ENCODE results near the gene MACF1. TPM values are rescaled to one million over a fixed set of nuclear protein-coding genes. Genes with fewer than 3 reads are reported as not detected.

Gene MACF1
- total and polyA plus RNA-seq, 2 donors: 93.2 to 124 TPM

DNA sequence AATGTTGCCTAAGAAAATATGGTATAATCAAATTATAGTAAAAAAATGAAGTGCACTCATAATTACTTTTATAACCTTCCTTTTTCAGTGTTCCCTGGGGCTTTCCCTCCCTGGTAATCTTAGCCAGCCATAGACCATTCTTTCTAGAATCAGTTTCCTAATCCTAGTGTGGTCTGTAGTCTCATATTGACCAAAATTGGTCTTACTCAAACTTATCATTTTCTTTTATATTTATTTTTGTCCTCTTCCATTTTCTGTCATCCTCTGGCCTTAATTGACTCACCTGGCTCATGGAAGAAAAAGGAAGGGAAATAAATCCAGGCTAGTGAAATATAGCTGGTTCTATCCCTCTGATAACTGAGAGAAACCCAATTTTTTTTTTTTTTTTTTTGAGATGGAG lies 216.0 kb downstream of the MACF1 start:
- Histone ChIP-seq H3K4me1 (ENCODE audit: control insufficient read depth in 2 of 2, insufficient read depth in 2 of 2, low read length in 2 of 2) (no peaks in the 10 kb centered on the region), H3K36me3 (ENCODE audit: control insufficient read depth in 2 of 2, insufficient read depth in 2 of 2, low read length in 1 of 2) (peaks cover 6 to 42% of the 10 kb centered on the region in 2 donors), H3K4me3 (ENCODE audit: low read length in 2 of 2) (no peak overlapping the region), H3K9me3 (ENCODE audit: control insufficient read depth in 2 of 2, insufficient read depth in 1 of 2, low read length in 1 of 2) (no peaks in the 10 kb centered on the region), H3K27ac (ENCODE audit: low read depth in 1 of 2, low read length in 1 of 2) (no peak overlapping the region), H3K27me3 (ENCODE audit: control insufficient read depth in 2 of 2, insufficient read depth in 1 of 2, low read length in 1 of 2) (no peaks in the 10 kb centered on the region)
- no peak for DNase-seq (ENCODE audit: low read depth in 6 of 9, low spot score in 9 of 9)

DNA sequence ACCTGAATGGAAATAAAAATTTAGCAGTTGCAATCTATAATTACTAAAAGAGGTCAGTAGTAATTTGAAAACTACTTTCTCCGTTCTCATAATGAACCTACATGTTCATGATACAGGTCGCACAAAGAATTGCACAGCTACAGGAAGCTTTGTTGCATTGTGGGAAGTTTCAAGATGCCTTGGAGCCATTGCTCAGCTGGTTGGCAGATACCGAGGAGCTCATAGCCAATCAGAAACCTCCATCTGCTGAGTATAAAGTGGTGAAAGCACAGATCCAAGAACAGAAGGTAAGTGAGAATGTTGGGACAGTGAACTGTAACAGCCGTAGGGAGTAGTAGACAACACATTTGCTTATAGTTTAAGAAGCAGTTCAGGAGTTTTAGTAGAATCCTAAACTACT lies 218.1 kb downstream of the MACF1 start:
- H3K4me1 ChIP-seq (ENCODE audit: control insufficient read depth in 2 of 2, insufficient read depth in 2 of 2, low read length in 2 of 2): no peaks in the 10 kb centered on the region
- peaks cover 3 to 49% of the 10 kb centered on the region in 2 donors for H3K36me3 ChIP-seq (ENCODE audit: control insufficient read depth in 2 of 2, insufficient read depth in 2 of 2, low read length in 1 of 2)
- no peak overlapping the region for H3K27ac ChIP-seq (ENCODE audit: low read depth in 1 of 2, low read length in 1 of 2)
- no peaks in the 10 kb centered on the region for H3K27me3 ChIP-seq (ENCODE audit: control insufficient read depth in 2 of 2, insufficient read depth in 1 of 2, low read length in 1 of 2)
- 97% methylated on average over 4 of the region's 4 CpGs for WGBS
- DNase-seq (ENCODE audit: low read depth in 6 of 9, low spot score in 9 of 9): no peak
- no peak overlapping the region for H3K4me3 ChIP-seq (ENCODE audit: low read length in 2 of 2)
- H3K9me3 ChIP-seq (ENCODE audit: control insufficient read depth in 2 of 2, insufficient read depth in 1 of 2, low read length in 1 of 2): no peaks in the 10 kb centered on the region

DNA sequence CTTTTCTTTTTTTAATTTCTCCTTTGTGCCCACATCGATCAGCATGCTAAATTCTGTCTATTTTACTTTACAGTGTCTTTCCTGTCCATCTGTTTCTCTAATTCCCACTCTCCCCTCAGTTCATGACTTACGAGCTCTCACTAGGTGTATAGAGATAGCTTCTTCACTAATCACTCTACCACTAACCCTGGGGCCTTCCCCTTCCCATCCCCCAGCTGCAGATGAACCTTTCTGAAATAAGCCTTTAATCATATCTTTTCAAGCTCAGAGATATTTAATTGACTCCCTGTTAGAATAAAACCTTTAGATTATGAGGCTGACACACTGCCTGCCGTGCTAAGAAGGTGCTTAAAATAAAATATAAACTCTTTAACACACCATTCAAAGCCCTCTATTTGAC lies 220.7 kb downstream of the MACF1 start:
- 98% methylated on average over 3 of the region's 3 CpGs for WGBS
- H3K4me1 ChIP-seq (ENCODE audit: control insufficient read depth in 2 of 2, insufficient read depth in 2 of 2, low read length in 2 of 2): no peaks in the 10 kb centered on the region
- H3K27ac ChIP-seq (ENCODE audit: low read depth in 1 of 2, low read length in 1 of 2): no peak overlapping the region
- DNase-seq (ENCODE audit: low read depth in 6 of 9, low spot score in 9 of 9): no peak
- no peaks in the 10 kb centered on the region for H3K9me3 ChIP-seq (ENCODE audit: control insufficient read depth in 2 of 2, insufficient read depth in 1 of 2, low read length in 1 of 2)
- no peak overlapping the region for H3K4me3 ChIP-seq (ENCODE audit: low read length in 2 of 2)
- no peaks in the 10 kb centered on the region for H3K27me3 ChIP-seq (ENCODE audit: control insufficient read depth in 2 of 2, insufficient read depth in 1 of 2, low read length in 1 of 2)
- H3K36me3 ChIP-seq (ENCODE audit: control insufficient read depth in 2 of 2, insufficient read depth in 2 of 2, low read length in 1 of 2): peaks cover 8 to 67% of the 10 kb centered on the region in 2 donors

DNA sequence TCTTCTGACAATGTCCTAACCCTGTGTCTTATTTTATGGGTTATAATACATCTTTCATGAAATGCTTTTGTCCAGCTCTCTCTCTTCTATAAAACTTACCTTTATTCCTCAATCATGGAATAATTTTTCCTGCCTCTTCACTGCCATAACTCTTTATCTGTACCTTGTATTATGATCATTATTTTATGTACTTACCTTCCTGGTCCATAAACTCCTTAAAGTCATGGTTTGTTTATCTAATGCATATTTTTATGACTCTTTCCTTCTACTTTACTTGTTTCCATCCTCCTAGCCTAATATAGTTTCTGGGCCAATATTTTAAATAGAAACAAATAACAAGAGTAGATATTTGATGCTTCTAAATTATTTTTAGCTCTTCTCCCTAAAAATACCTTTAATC lies 221.1 kb downstream of the MACF1 start:
- Histone ChIP-seq H3K36me3 (ENCODE audit: control insufficient read depth in 2 of 2, insufficient read depth in 2 of 2, low read length in 1 of 2) (peaks cover 10 to 69% of the 10 kb centered on the region in 2 donors), H3K4me1 (ENCODE audit: control insufficient read depth in 2 of 2, insufficient read depth in 2 of 2, low read length in 2 of 2) (no peaks in the 10 kb centered on the region), H3K9me3 (ENCODE audit: control insufficient read depth in 2 of 2, insufficient read depth in 1 of 2, low read length in 1 of 2) (no peaks in the 10 kb centered on the region), H3K4me3 (ENCODE audit: low read length in 2 of 2) (no peak overlapping the region), H3K27ac (ENCODE audit: low read depth in 1 of 2, low read length in 1 of 2) (no peak overlapping the region), H3K27me3 (ENCODE audit: control insufficient read depth in 2 of 2, insufficient read depth in 1 of 2, low read length in 1 of 2) (no peaks in the 10 kb centered on the region)
- DNase-seq (ENCODE audit: low read depth in 6 of 9, low spot score in 9 of 9): no peak

DNA sequence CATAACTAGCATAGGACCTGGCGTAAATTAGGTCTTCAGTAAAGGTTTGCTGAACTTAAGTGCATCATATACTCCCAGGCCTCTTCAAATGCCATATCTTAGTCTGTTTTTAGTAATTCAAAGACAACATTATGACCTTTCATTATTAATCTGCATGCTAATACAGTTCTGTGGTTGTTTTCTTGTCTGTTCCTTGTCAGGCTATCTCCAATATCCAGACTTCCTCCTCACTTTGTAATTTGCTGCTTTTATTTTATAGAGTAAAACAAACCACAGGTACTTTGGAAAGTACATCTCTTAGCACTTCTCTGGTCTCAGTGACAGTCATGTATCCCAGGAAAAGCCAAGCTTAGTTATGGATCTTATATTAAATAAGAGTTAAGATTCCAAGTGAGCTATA lies 221.9 kb downstream of the MACF1 start:
- no peaks in the 10 kb centered on the region for H3K27me3 ChIP-seq (ENCODE audit: control insufficient read depth in 2 of 2, insufficient read depth in 1 of 2, low read length in 1 of 2)
- H3K9me3 ChIP-seq (ENCODE audit: control insufficient read depth in 2 of 2, insufficient read depth in 1 of 2, low read length in 1 of 2): no peaks in the 10 kb centered on the region
- no peak overlapping the region for H3K27ac ChIP-seq (ENCODE audit: low read depth in 1 of 2, low read length in 1 of 2)
- no peaks in the 10 kb centered on the region for H3K4me1 ChIP-seq (ENCODE audit: control insufficient read depth in 2 of 2, insufficient read depth in 2 of 2, low read length in 2 of 2)
- no peak for DNase-seq (ENCODE audit: low read depth in 6 of 9, low spot score in 9 of 9)
- no peak overlapping the region for H3K4me3 ChIP-seq (ENCODE audit: low read length in 2 of 2)
- peaks cover 12 to 73% of the 10 kb centered on the region in 2 donors for H3K36me3 ChIP-seq (ENCODE audit: control insufficient read depth in 2 of 2, insufficient read depth in 2 of 2, low read length in 1 of 2)
- WGBS: 97% methylated on average over 1 of the region's 1 CpG

DNA sequence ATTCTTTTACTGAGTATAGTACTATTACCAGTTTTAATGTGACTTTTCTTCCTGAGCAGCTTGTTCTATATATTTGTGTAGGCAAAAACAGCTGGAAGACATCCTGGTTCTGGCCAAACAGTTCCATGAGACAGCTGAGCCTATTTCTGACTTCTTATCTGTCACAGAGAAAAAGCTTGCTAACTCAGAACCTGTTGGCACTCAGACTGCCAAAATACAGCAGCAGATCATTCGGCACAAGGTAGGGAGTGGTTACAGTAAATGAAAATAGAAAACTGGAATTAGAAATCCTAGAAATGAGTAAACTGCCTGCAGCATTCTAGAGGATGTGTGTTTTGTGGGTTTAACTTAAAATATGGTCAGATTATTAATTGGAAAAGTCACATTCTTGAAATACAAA lies 222.9 kb downstream of the MACF1 start:
- WGBS: 97% methylated on average over 1 of the region's 1 CpG
- no peaks in the 10 kb centered on the region for H3K27me3 ChIP-seq (ENCODE audit: control insufficient read depth in 2 of 2, insufficient read depth in 1 of 2, low read length in 1 of 2)

DNA sequence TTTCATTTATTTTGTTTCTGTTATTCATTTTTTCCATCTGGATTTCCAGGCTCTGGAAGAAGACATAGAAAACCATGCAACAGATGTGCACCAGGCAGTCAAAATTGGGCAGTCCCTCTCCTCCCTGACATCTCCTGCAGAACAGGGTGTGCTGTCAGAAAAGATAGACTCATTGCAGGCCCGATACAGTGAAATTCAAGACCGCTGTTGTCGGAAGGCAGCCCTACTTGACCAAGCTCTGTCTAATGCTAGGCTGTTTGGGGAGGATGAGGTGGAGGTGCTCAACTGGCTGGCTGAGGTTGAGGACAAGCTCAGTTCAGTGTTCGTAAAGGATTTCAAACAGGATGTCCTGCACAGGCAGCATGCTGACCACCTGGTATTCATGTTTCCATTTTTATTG lies 223.4 kb downstream of the MACF1 start:
- DNase-seq (ENCODE audit: low read depth in 6 of 9, low spot score in 9 of 9): no peak
- H3K9me3 ChIP-seq (ENCODE audit: control insufficient read depth in 2 of 2, insufficient read depth in 1 of 2, low read length in 1 of 2): no peaks in the 10 kb centered on the region
- H3K27me3 ChIP-seq (ENCODE audit: control insufficient read depth in 2 of 2, insufficient read depth in 1 of 2, low read length in 1 of 2): no peaks in the 10 kb centered on the region
- WGBS: 99% methylated on average over 4 of the region's 4 CpGs
- H3K27ac ChIP-seq (ENCODE audit: low read depth in 1 of 2, low read length in 1 of 2): no peak overlapping the region
- no peaks in the 10 kb centered on the region for H3K4me1 ChIP-seq (ENCODE audit: control insufficient read depth in 2 of 2, insufficient read depth in 2 of 2, low read length in 2 of 2)
- H3K4me3 ChIP-seq (ENCODE audit: low read length in 2 of 2): no peak overlapping the region
- peaks cover 8 to 78% of the 10 kb centered on the region in 2 donors for H3K36me3 ChIP-seq (ENCODE audit: control insufficient read depth in 2 of 2, insufficient read depth in 2 of 2, low read length in 1 of 2)

More for the DNA sequence above, 222.9 kb downstream of the MACF1 start:
- DNase-seq (ENCODE audit: low read depth in 6 of 9, low spot score in 9 of 9): no peak
- Histone ChIP-seq H3K36me3 (ENCODE audit: control insufficient read depth in 2 of 2, insufficient read depth in 2 of 2, low read length in 1 of 2) (peaks cover 12 to 78% of the 10 kb centered on the region in 2 donors), H3K9me3 (ENCODE audit: control insufficient read depth in 2 of 2, insufficient read depth in 1 of 2, low read length in 1 of 2) (no peaks in the 10 kb centered on the region), H3K4me1 (ENCODE audit: control insufficient read depth in 2 of 2, insufficient read depth in 2 of 2, low read length in 2 of 2) (no peaks in the 10 kb centered on the region), H3K4me3 (ENCODE audit: low read length in 2 of 2) (no peak overlapping the region), H3K27ac (ENCODE audit: low read depth in 1 of 2, low read length in 1 of 2) (no peak overlapping the region)

DNA sequence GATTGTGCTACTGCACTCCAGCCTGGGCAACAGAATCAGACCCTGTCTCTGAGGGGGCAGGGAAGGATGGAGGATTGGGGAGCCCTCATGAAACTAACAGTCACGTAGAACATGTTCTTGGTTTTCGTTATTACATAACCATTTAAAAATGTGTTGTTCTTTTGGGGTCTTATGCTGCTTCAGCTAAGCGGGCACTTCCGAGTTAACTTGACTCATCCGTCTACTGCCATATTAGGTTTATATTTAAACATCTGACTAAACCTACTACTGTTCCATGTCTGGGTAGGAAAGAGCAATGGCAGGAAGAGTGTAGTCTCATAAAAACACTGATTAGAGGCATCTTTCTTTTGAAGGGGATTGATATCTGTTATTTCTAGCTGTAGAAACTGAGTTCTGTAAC lies 227.4 kb downstream of the MACF1 start:
- 95% methylated on average over 5 of the region's 5 CpGs for WGBS
- no peak for DNase-seq (ENCODE audit: low read depth in 6 of 9, low spot score in 9 of 9)
- H3K27me3 ChIP-seq (ENCODE audit: control insufficient read depth in 2 of 2, insufficient read depth in 1 of 2, low read length in 1 of 2): no peaks in the 10 kb centered on the region
- H3K27ac ChIP-seq (ENCODE audit: low read depth in 1 of 2, low read length in 1 of 2): no peak overlapping the region
- H3K36me3 ChIP-seq (ENCODE audit: control insufficient read depth in 2 of 2, insufficient read depth in 2 of 2, low read length in 1 of 2): peaks cover 17 to 83% of the 10 kb centered on the region in 2 donors
- no peaks in the 10 kb centered on the region for H3K9me3 ChIP-seq (ENCODE audit: control insufficient read depth in 2 of 2, insufficient read depth in 1 of 2, low read length in 1 of 2)
- no peaks in the 10 kb centered on the region for H3K4me1 ChIP-seq (ENCODE audit: control insufficient read depth in 2 of 2, insufficient read depth in 2 of 2, low read length in 2 of 2)
- no peak overlapping the region for H3K4me3 ChIP-seq (ENCODE audit: low read length in 2 of 2)

DNA sequence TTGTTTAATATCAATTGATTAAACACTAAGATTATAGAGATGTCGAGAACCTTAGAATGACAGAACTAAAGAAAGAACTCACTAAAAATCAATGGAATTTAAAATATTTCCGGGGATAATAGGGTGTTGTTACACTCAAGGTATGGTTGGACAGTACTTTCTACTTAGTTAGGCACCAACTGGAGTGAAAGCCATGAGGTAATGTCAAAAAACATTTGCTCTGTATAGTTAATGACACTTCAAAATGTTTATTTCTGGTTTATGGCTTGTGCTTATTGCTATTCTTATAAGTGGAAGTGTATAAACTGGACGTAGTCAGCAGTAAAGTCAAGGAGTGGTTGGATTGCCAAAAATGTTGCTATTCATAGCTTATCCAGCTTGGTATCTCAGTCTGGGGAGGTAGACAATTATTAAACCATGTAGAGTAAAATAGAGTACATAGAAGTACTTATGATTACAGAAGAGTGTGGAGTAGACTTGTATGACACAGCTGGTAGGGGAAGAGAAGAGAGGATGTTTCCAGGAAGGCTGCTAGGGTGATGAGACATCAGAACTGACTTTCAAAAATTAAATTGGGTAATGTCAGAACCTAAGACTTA lies 230.4 kb downstream of the MACF1 start:
- Histone ChIP-seq H3K27me3 (ENCODE audit: control insufficient read depth in 2 of 2, insufficient read depth in 1 of 2, low read length in 1 of 2) (no peaks in the 10 kb centered on the region), H3K27ac (ENCODE audit: low read depth in 1 of 2, low read length in 1 of 2) (no peak overlapping the region), H3K36me3 (ENCODE audit: control insufficient read depth in 2 of 2, insufficient read depth in 2 of 2, low read length in 1 of 2) (peaks cover 31 to 82% of the 10 kb centered on the region in 2 donors), H3K4me3 (ENCODE audit: low read length in 2 of 2) (no peak overlapping the region), H3K4me1 (ENCODE audit: control insufficient read depth in 2 of 2, insufficient read depth in 2 of 2, low read length in 2 of 2) (no peaks in the 10 kb centered on the region), H3K9me3 (ENCODE audit: control insufficient read depth in 2 of 2, insufficient read depth in 1 of 2, low read length in 1 of 2) (no peaks in the 10 kb centered on the region)
- WGBS: 98% methylated on average over 3 of the region's 3 CpGs
- DNase-seq (ENCODE audit: low read depth in 6 of 9, low spot score in 9 of 9): no peak

DNA sequence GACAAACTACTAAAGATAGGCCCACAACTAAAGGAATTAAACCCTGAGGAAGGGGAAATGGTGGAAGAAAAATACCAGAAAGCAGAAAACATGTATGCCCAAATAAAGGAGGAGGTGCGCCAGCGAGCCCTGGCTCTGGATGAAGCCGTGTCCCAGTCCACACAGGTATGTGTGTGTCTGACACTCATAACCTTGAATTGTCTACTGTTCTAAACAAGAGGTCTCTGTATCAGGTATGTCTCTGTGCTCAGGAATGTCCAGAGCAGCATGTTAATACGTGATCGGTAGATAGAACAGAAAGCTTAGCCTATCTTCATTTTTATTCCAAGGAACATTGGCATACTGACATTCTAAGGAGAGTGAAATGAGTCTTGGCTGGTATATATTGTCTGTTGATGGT lies 231.1 kb downstream of the MACF1 start:
- 98% methylated on average over 5 of the region's 5 CpGs for WGBS
- Histone ChIP-seq H3K4me1 (ENCODE audit: control insufficient read depth in 2 of 2, insufficient read depth in 2 of 2, low read length in 2 of 2) (no peaks in the 10 kb centered on the region), H3K27ac (ENCODE audit: low read depth in 1 of 2, low read length in 1 of 2) (no peak overlapping the region)

More for the DNA sequence above, 231.1 kb downstream of the MACF1 start:
- H3K4me3 ChIP-seq (ENCODE audit: low read length in 2 of 2): no peak overlapping the region
- no peaks in the 10 kb centered on the region for H3K27me3 ChIP-seq (ENCODE audit: control insufficient read depth in 2 of 2, insufficient read depth in 1 of 2, low read length in 1 of 2)
- peaks cover 29 to 84% of the 10 kb centered on the region in 2 donors for H3K36me3 ChIP-seq (ENCODE audit: control insufficient read depth in 2 of 2, insufficient read depth in 2 of 2, low read length in 1 of 2)
- DNase-seq (ENCODE audit: low read depth in 6 of 9, low spot score in 9 of 9): no peak
- no peaks in the 10 kb centered on the region for H3K9me3 ChIP-seq (ENCODE audit: control insufficient read depth in 2 of 2, insufficient read depth in 1 of 2, low read length in 1 of 2)

Data from thymus (tissue), 11 donors.